ENCODE data around the gene PRKCA. TPM values are rescaled to one million over a fixed set of nuclear protein-coding genes. Genes with fewer than 3 reads are reported as not detected.

Gene PRKCA
- total RNA-seq, 1 donor from 2014 or later = 112 TPM

Other genes starting within 250 kb of the PRKCA start
- 2.1 and 5.1 TPM in 2 replicates for gene CEP112, start 110.5 kb upstream of the PRKCA start, total RNA-seq
- not detected in 2 replicates for gene APOH, start 73.2 kb upstream of the PRKCA start, total RNA-seq

Measured in T-helper 2 cell treated with Interferon-gamma antibody and Interleukin-4, amounts not matched to agents 100 ng/mL and 5 ng/mL, for 36 hours (primary cell).